Transverse colon (tissue), 4 donors: Measurements from ENCODE around the gene MAP10. TPM values are rescaled to one million over a fixed set of nuclear protein-coding genes. Genes with fewer than 3 reads are reported as not detected.

Experiments used
- DNase-seq: peaks from one replicate; pipeline ENCODE4 v3.0.0-alpha.2; 2019
- H3K27ac ChIP-seq, 4 donors: fragments of 200-600 bp; sonication (generic); 2 replicates each; pipeline ENCODE4 v1.5.1; 2016 to 2018; ENCODE audit warnings: inconsistent platforms in 4 of 4
- H3K27me3 ChIP-seq: fragments of 200-600 bp; sonication (generic); 2 replicates; pipeline ENCODE4 v1.5.1; 2017; ENCODE audit warnings: inconsistent platforms
- H3K36me3 ChIP-seq, 4 donors: fragments of 200-600 bp; sonication (generic); 2 replicates each; pipeline ENCODE4 v1.5.1; 2017 to 2019; ENCODE audit warnings: inconsistent platforms in 4 of 4
- H3K4me1 ChIP-seq, 4 donors: fragments of 200-600 bp; sonication (generic); 2 replicates each; pipeline ENCODE4 v1.5.1; 2017 to 2020; ENCODE audit warnings: inconsistent platforms in 4 of 4
- H3K4me3 ChIP-seq, 4 donors: fragments of 200-600 bp; sonication (generic); 1 replicate in 1 of 4; 2 replicates in 3 of 4; pipeline versions ENCODE4 v1.5.1 to v1.6.1; 2017 to 2019; ENCODE audit warnings: inconsistent platforms in 4 of 4
- H3K9me3 ChIP-seq, 2 donors: fragments of 200-600 bp; sonication (generic); 2 replicates each; pipeline ENCODE4 v1.5.1; 2017 to 2019; ENCODE audit warnings: inconsistent platforms in 2 of 2
- EP300 ChIP-seq: sonication (generic); formaldehyde crosslinking; IDR thresholded peaks from one replicate; pipeline ENCODE4 v1.6.1; 2017; ENCODE audit warnings: antibody characterized with exemption, low read depth
- POLR2A ChIP-seq: fragments of 450-650 bp; IDR thresholded peaks from one replicate; pipeline ENCODE4 v1.6.1; 2016; ENCODE audit warnings: antibody characterized with exemption, mild to moderate bottlenecking, moderate library complexity
- POLR2AphosphoS5 ChIP-seq, 3 donors: sonication (generic); formaldehyde crosslinking; IDR thresholded peaks; one replicate each; pipeline ENCODE4 v1.6.1; 2016; ENCODE audit warnings: antibody characterized with exemption in 3 of 3
- WGBS, 2 donors: methylation state at CpG; one replicate each; pipeline ENCODE4 v1.1.5; 2018; ENCODE audit warnings: low coverage in 1 of 2; 5-methylcytosine and 5-hydroxymethylcytosine counted together
- in situ Hi-C, 4 donors: fragments of 200-750 bp; cut with MboI; loops; one replicate each; pipeline versions ENCODE4 v1.15.0 to v1.15.1; 2017; ENCODE audit warnings: low sequenced_read_pairs in 3 of 4, low pct_ligation_motif_present in 1 of 4, low pct_unique_long_range_greater_than_20kb in 1 of 4
- intact Hi-C: fragments of 100-400 bp; cut with DNase I; formaldehyde crosslinking; loops from one replicate; pipeline ENCODE4 v1.15.1; 2023; ENCODE audit warnings: low total_unique reads
- small RNA-seq, 4 donors: library from RNA; depleted of rRNA; stranded (forward); fragments of <200 nt; gene quantifications; one replicate each; pipeline ENCODE3, GENCODE V24; 2016
- total RNA-seq, 4 donors: library from RNA; depleted of rRNA; stranded (reverse); fragments of >200 nt; gene quantifications; one replicate each; pipeline ENCODE4 v1.1.0, GENCODE V29; 2016
- TF ChIP-seq, protein P1 (sequence below), 5 experiments: fragments of 200-600 bp in 3 of 5; fragments of 450-650 bp in 2 of 5; sonication (generic) in 3 of 5; IDR thresholded peaks; 1 replicate in 2 of 5; 2 replicates in 3 of 5; pipeline ENCODE4 v1.5.1; 2016 to 2017; ENCODE audit warnings: antibody characterized with exemption in 5 of 5, inconsistent platforms in 3 of 5, mild to moderate bottlenecking in 2 of 5, moderate library complexity in 1 of 5

The MAP10 gene
- total RNA-seq, 4 donors from 2014 or later, result 1.7 to 2.3 TPM; not detected in 2

DNA sequence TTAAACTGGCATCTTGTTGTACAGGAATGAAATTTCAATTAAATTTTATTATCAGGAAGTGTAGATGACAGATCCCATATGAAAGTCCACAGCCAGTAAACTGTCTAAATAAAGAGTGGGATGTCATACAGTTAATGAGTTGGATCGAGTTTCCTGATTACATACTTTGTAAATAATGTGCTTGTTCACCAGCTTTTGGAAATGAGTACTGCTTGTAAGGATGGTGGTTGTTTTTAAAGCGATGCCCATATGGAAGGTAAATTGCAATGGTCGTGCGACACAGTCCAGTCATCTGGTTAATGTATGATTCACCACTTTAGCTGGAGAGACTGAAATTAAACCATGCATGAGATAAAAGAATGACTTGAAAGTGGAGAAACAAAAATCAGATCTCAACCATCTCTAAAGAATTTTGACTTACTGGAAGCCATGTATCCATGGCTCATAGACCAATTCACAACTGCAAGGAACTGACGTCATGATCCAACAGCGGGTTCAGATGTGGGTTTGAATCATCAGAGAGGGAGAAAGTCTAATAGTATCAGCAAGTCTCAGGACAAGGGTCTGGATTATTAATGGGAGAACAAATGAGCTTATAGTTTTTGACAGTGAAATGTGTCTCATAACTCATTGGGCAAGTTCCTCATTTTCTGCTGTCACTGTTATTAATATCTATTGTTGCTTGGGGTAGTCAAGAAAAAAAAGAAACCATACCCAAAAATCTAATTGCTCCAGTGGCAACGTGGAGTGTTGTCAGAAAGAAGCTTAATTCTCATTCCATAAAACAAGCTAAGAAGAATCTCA is 49.0 kb downstream of the MAP10 start:
- Histone ChIP-seq H3K9me3 (no peaks in the 10 kb centered on the region), H3K27ac (no peak overlapping the region), H3K36me3 (no peaks in the 10 kb centered on the region), H3K4me1 (no peaks in the 10 kb centered on the region), H3K27me3 (no peaks in the 10 kb centered on the region), H3K4me3 (no peak overlapping the region)
- 58 to 65% methylated on average over 7 of the region's 7 CpGs for WGBS, 2 donors
- in situ Hi-C loops, result no loop called here
- no peak for DNase-seq
- intact Hi-C loops, result no loop called here
- no peak for TF ChIP-seq POLR2A
- TF ChIP-seq POLR2AphosphoS5 (IDR thresholded peaks at IDR 0.05), result no peak
- TF ChIP-seq, protein P1, sequence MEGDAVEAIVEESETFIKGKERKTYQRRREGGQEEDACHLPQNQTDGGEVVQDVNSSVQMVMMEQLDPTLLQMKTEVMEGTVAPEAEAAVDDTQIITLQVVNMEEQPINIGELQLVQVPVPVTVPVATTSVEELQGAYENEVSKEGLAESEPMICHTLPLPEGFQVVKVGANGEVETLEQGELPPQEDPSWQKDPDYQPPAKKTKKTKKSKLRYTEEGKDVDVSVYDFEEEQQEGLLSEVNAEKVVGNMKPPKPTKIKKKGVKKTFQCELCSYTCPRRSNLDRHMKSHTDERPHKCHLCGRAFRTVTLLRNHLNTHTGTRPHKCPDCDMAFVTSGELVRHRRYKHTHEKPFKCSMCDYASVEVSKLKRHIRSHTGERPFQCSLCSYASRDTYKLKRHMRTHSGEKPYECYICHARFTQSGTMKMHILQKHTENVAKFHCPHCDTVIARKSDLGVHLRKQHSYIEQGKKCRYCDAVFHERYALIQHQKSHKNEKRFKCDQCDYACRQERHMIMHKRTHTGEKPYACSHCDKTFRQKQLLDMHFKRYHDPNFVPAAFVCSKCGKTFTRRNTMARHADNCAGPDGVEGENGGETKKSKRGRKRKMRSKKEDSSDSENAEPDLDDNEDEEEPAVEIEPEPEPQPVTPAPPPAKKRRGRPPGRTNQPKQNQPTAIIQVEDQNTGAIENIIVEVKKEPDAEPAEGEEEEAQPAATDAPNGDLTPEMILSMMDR (IDR thresholded peaks at IDR 0.05), result no peak
- TF ChIP-seq EP300, result no peak

DNA sequence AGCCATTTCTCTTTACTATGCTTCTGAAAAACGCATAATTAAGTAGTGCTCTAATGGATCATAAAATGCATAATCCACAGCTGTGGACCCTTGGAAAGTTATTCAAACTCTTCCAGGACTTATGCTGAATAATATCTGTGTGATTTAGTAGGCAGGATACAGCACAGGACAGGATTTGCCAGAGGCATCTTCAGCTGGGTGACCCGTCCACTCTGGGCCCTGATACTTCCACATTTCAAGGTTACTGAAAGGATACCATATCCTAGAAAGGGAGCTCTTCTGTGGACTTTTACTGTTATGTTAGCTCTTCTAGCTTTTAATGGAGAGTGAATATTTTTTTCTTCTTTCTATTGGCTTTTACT is 49.6 kb downstream of the MAP10 start:
- in situ Hi-C loops (no loop called here), intact Hi-C loops (no loop called here)
- WGBS, 2 donors, result 76 to 81% methylated on average over 2 of the region's 2 CpGs
- H3K4me3 ChIP-seq, result no peak overlapping the region
- no peaks in the 10 kb centered on the region for H3K9me3 ChIP-seq
- DNase-seq, result no peak
- no peak for TF ChIP-seq POLR2A
- no peak for TF ChIP-seq EP300
- no peaks in the 10 kb centered on the region for H3K4me1 ChIP-seq
- H3K27me3 ChIP-seq, result no peaks in the 10 kb centered on the region
- H3K36me3 ChIP-seq, result no peaks in the 10 kb centered on the region
- no peak overlapping the region for H3K27ac ChIP-seq

DNA sequence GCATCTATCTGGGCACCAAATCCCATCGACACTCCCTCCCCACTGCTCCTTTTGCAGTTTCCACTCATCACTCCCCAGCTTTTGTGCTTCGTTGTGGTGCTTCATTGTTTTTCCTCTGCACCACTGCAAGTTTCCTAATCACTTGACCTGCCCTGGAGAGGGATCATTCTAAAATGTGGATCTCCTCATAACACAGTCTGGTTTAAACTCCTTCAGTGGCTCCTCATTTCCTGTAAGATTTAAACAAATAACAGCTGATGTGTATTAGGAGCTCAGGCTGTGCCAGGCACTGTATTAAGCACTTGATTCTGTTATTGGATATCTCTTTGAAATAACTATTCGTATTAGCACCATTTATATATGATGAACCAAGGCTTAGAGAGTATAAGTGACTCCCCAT is 51.3 kb downstream of the MAP10 start:
- no peak overlapping the region for H3K4me3 ChIP-seq
- no peaks in the 10 kb centered on the region for H3K27me3 ChIP-seq
- in situ Hi-C loops, result no loop called here
- no peak for TF ChIP-seq POLR2AphosphoS5 (IDR thresholded peaks at IDR 0.05)
- no peak for TF ChIP-seq EP300
- no peak for TF ChIP-seq POLR2A
- TF ChIP-seq, protein P1 (IDR thresholded peaks at IDR 0.05), result no peak
- no peaks in the 10 kb centered on the region for H3K9me3 ChIP-seq
- H3K27ac ChIP-seq, result no peak overlapping the region
- H3K4me1 ChIP-seq, result no peaks in the 10 kb centered on the region
- 61 to 78% methylated on average over 1 to 3 of the region's 3 CpGs for WGBS, 2 donors
- DNase-seq, result no peak
- no peaks in the 10 kb centered on the region for H3K36me3 ChIP-seq
- intact Hi-C loops, result no loop called here

Small RNA genes within 50 kb of the gene (small RNA-seq; reads per million reads assigned to genes)
- 0 reads per million in 4 donors for gene RNU1-74P

Other genes starting within 250 kb of the MAP10 start
- gene SIPA1L2, start 175.3 kb upstream of the MAP10 start, total RNA-seq, result 100 to 1,000 TPM in 2 of 4 donors, 10 to 100 TPM in 2; 63.0 to 144 (median 97.8) TPM
- 10 to 100 TPM; 13.5 to 53.3 (median 37.2) TPM for gene NTPCR, start 145.2 kb downstream of the MAP10 start, total RNA-seq